Thyroid gland (tissue), 4 donors: ENCODE measurements around the gene NCKAP5L.

Experiments used
- CTCF ChIP-seq, 6 experiments: fragments of 200-600 bp in 3 of 6; fragments of 450-650 bp in 3 of 6; sonication (generic) in 3 of 6; IDR thresholded peaks; one replicate each; pipeline ENCODE4 v1.5.1; 2016 to 2019; ENCODE audit warnings: antibody characterized with exemption in 6 of 6, mild to moderate bottlenecking in 2 of 6, inconsistent platforms in 1 of 6, moderate library complexity in 1 of 6
- POLR2A ChIP-seq, 2 donors: fragments of 450-650 bp; IDR thresholded peaks; one replicate each; pipeline ENCODE4 v1.6.1; 2017; ENCODE audit warnings: antibody characterized with exemption in 2 of 2, mild to moderate bottlenecking in 2 of 2, moderate library complexity in 1 of 2

GRCh38 chr12:49838973-49839633 lies 10.9 kb upstream of the NCKAP5L start:
- peak in 5 of 6 experiments; percentile 37 to 59 (median 51) for TF ChIP-seq CTCF (IDR thresholded peaks at IDR 0.05)
- no peak for TF ChIP-seq POLR2A (IDR thresholded peaks at IDR 0.05)
